ENCODE data around the gene STRADB.

- TF ChIP-seq CREB1 (CRISPR knock-in tag; IDR thresholded peaks at IDR 0.05; ENCODE audit: low read depth) = no peak
- TF ChIP-seq CTCF (conservative IDR thresholded peaks at IDR 0.05; ENCODE audit: low read depth in 2 of 2) = no peak
- no peak for TF ChIP-seq EZH2 (IDR thresholded peaks at IDR 0.05; ENCODE audit: low read depth, unreplicated experiment)
- TF ChIP-seq POLR2AphosphoS5 (IDR thresholded peaks at IDR 0.05; ENCODE audit: low read depth) = no peak
- no peak for TF ChIP-seq ZNF462 (CRISPR knock-in tag; IDR thresholded peaks at IDR 0.05)
- no peak for TF ChIP-seq REST (IDR thresholded peaks at IDR 0.05; ENCODE audit: unreplicated experiment)
- no peak for TF ChIP-seq JUNB (IDR thresholded peaks at IDR 0.05; ENCODE audit: unreplicated experiment)
Observed at GRCh38 chr2:201401815-201402214, 49.7 kb upstream of the STRADB start.
